ENCODE data around the gene CTDSPL2.

DNA sequence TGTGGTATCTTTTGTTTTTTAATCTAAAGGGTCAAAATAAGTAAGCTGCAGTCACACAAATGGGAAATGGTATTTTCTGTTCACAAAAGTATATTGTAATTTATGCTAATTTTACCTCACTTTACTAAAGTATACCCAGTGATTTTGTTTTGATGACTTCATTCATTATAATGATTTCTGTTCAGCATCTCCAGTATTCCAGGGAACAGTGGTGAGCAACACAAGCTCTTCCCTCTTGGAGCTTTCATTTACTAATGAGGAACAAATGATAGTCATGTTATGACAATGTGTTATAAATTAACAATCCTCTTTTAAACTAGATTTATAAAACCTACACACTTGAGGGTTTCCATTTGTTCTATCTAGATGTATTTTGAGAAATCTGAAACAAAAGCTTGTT lies 89.0 kb downstream of the CTDSPL2 start:
- TF ChIP-seq EZH2 (IDR thresholded peaks at IDR 0.05; ENCODE audit: low read length, unreplicated experiment) (no peak), CTCF (conservative IDR thresholded peaks at IDR 0.05; ENCODE audit: low read depth, low read length) (no peak)
